Prostate gland (tissue), 2 donors: ENCODE measurements around the gene CASP9.

Experiments
- CTCF ChIP-seq, 4 experiments: fragments of 200-600 bp in 2 of 4; fragments of 450-650 bp in 2 of 4; sonication (generic) in 2 of 4; IDR thresholded peaks; 1 replicate in 3 of 4; 2 replicates in 1 of 4; pipeline ENCODE4 v1.5.1; 2016 to 2019; ENCODE audit warnings: antibody characterized with exemption in 4 of 4, mild to moderate bottlenecking in 2 of 4, moderate library complexity in 2 of 4
- POLR2A ChIP-seq: fragments of 450-650 bp; IDR thresholded peaks from one replicate; pipeline ENCODE4 v1.6.1; 2016; ENCODE audit warnings: antibody characterized with exemption, mild to moderate bottlenecking
- POLR2AphosphoS5 ChIP-seq: sonication (generic); formaldehyde crosslinking; IDR thresholded peaks from one replicate; pipeline ENCODE4 v1.6.1; 2017; ENCODE audit warnings: antibody characterized with exemption

- no peak for TF ChIP-seq CTCF (IDR thresholded peaks at IDR 0.05)
- no peak for TF ChIP-seq POLR2A
- TF ChIP-seq POLR2AphosphoS5 = no peak
Measured at GRCh38 chr1:15558516-15558915, 34.5 kb upstream of the CASP9 start.
